Germinal center (tissue), 1 donor: ENCODE data around the gene PRKCH.

ENCODE experiments used
- DNase-seq: peaks from one replicate; pipeline ENCODE4 v3.0.0; 2012; ENCODE audit warnings: mixed read lengths, low spot score

The PRKCH gene

DNA sequence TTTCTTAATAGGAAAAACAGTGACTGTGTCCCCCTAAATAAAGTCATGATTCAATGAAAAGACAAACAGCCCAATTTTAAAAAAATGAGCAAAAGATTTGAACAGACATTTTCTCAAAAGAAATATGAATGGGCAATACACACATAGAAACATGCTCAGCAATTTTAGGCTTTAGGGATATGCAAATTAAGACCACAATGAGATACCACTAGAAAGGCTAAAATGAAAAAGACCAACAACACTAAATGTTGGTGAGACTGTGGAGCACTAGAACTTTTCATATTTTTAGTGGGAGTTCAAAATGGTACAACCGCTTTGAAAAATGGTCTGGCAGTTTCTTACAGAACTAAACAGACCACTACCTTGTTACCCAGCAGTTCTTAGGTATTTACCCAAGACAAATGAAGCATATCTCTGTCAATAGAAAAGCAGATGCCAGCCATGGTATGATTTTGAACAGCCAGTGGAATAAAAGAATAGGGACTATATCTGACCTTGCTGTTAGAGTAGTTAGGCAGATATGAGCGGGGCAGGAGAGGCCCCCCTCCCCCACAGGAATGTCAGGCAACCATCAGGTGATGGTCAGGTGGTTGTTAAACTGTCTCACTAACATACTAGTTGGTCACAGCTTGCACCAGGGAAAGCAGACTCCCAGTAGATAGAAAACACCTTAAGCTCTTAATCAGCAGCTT, 108.8 kb downstream of the PRKCH start:
- no peak for DNase-seq

DNA sequence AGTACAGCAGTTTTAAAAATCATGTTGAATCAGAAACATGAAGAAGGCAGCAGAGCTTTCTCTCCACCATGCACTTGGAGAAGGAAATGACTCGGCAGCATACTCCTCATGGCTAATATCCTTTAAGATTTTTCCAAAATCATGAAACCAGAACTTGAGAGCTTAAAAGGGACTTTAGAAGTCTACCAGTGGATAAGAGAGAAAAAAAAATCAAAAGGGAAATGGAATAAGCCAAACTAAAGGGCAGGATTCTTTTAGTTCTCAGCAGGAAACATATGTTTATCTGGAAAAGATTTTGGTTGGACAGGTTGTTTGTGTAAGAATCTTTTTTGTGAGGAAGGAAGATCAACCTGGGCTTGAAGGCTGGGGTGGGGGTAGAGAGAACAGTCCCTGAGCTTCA, 111.8 kb downstream of the PRKCH start:
- no peak for DNase-seq

DNA sequence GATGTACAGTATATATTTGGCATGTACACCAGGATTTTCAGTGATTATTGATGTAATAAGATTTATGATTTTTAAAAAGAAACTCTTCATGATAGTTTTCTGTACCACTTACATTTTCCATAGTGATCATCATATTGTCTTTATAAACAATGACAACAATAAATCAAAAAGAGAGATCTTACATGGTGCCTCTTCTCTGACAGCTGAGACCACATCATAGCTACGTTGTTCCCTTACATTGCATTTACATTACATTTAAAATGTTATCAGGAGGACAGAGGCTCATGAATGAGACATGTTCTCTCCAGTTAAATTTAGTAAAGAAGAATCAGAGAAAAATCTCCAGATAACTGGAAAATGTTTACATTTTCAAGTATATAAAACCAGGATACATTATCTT, 112.4 kb downstream of the PRKCH start:
- DNase-seq, result no peak

DNA sequence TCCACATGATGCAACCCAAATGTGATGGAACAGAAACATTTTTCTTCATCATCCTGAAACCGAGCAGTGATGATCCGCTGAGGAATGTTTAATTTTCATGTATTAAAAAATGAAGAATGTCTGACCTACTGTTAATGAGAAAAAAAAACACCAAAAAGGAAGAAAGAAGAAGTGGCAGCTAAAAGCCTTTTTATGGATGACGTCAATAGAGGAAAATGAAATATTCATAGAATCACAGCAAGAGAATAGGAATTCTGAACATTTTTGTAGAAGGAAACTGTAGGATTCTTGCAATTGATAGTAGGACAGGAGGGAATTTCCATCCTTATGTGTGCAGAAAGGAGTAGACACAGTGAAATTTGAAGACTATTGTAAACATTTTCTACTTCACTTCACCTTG, 112.9 kb downstream of the PRKCH start:
- DNase-seq, result no peak

DNA sequence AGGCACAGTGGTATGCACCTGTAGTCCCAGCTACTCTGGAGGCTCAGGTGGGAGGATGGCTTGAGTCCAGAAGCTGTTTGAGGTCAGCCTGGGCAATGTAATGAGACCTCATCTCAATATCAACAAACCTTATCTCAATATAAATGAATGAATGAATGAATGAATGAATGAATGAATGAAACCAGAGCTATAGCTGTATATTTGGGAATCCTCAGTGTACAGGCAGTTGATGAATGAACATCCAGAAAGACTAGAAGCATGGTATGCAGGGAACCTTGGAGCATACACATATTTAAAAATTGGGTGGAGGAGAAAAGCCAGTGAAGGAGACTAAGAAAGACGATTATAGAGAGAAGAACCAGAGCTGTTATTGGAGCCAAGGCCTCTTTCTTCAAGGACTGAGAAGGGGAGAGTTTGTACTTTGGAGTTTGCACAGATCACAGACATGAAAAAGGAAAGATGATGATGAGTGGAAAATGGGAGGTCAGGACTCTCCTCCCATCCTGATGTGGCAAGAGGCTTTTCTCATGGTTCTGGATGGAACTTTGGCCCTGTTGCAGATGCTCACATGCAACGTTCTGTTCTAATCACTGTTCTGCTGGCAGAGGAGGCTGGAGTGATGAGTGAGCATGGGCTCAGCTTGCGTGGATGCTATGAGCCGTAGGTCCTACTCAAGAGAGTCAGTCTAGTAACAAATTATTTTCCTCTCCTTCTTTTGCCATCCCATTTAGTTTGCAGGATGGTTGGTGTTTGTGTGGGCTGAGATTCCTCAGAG, 114.4 kb downstream of the PRKCH start:
- DNase-seq, result no peak

DNA sequence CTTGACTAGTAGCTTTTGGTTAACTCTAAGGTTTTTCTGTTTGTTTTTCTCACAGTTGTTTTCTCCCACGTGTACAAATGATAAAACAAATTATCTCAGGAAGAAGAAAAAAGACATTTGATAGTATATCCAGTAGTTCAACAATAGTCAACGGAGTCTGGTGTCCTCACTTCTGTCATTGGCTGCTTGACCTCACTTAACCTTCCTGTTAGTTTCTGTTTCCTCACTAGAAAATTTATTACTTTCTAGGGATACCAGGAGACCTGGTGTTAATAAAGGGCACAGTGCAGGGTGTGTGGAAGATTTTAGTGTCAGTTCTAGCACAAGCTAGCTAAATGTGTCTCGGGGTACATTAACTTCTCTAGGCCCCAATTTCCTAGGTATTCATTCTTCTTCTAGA, 116.0 kb downstream of the PRKCH start:
- DNase-seq, result no peak

DNA sequence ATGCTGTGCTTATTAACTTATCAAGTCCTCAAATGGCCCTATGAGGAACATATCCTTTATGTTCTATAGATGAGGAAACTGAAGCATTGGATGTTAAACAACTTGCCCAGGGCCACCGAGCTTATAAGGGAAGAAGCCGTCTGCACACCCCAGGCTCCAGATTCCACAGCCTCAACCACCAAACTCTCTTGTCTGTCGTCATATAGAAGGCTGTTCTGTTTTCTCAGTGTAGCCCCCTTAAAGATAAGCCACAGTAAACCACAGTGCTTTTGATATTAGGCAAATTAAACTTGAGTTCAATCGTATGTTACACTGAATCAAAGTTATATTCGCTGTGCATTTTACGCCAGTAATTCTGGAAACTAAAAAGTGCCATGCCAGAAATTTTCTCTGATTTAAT, 116.7 kb downstream of the PRKCH start:
- DNase-seq, result no peak

DNA sequence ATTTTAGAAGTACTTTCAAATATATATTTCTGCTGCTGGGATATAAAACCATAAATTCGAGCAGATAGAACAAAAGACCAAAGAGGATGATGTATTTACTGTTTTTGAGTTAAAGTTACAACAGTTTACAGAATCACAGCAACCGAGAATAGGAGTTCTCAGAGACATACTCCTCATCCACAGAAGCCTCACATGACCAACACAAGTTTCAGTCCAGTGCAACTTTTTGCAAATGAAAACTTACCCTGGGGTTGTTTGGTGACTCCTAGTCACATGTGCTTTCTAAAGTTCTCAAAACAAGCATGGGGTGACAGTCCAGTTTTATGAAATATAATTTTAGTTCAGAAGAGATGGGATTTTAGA, 117.1 kb downstream of the PRKCH start:
- DNase-seq, result no peak

DNA sequence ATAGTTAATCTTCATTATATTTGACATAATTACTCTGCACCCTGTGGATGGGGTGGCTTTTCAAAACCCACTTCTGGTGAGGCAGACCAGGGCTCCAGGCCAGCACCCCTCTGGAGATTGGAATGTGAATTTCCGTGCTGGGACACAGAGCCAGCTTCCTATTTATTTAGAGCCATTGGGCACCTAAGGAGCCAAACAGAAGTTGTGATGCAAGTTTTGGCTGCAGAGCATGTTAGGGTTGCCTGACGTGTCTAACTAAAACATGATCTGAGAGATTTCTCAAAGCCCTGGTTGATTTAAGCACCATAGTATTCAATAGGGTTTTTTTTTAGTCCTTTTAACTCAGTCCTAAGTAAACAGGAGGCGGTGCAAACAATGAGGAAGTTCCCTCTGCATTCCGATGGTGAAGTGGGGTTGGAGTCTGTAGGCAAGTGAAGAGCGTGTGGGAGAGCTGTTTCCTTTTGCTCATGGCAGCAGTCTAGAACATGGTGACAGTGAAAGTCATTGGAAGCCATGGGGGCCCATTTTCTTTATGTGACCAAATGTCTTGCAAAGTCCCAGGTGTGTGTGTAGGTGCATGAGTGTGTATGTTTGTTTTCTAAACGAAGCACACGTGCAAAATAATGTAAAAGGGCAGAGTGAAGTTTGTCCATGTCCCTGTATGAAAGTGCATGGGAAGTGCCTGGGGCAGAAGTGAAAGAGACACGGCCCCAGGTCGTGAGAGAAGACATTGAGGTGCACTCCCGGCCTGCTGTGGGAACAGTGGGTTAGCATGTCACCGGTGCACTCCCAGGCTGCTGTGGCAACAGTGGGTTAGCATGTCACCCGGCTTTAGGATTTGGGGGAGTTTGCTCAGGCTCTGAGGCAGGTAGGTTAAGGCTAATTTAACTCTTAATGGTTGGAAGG, 117.7 kb downstream of the PRKCH start:
- no peak for DNase-seq

DNA sequence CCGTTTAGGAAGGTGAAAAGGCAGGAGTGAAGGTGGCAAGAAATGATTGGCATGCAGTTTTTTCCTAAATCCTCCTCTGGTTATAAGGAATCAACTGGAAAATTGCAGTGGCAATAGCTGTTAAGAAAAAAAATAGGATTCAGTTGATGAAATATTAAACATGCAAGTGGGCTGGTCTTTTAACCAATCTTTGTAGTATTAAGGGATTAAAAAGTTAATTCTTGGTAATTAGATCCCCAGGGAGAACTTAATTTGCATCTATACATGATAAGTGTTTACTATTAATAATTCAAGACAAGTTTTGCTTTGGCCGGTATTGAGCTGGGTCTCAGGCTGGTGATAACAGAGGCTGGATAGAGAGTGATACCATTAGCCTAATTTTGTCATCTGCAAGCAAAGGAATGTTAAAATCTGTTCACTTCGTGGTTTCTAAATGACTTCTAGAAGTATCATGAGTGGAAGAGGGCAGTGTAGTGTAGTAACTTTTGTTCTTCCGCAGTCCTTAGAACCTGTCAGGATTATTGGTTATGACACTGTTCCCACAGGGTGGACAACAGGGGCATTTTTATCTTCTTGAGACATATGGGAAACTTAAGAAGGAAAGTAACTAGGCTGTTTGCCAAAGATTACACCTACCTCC, 118.5 kb downstream of the PRKCH start:
- no peak for DNase-seq

DNA sequence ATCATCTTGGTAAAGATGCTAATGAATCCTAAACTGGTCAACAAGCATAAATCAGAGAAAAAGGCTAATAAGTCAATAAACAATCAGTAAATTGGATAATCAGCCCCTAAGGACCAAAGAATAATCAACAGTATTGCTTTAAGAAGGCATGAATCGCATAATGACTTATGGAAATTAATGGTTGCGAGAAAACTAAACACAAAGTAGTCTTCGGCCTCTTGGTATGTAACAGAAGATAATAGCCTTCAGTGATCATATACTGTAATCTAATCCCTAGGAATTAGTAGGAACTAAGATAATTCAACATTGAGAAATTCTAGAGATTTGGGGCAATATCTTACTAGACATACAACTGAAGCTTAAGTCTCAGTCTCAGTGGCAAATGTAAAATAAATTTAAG, 122.1 kb downstream of the PRKCH start:
- DNase-seq, result no peak

DNA sequence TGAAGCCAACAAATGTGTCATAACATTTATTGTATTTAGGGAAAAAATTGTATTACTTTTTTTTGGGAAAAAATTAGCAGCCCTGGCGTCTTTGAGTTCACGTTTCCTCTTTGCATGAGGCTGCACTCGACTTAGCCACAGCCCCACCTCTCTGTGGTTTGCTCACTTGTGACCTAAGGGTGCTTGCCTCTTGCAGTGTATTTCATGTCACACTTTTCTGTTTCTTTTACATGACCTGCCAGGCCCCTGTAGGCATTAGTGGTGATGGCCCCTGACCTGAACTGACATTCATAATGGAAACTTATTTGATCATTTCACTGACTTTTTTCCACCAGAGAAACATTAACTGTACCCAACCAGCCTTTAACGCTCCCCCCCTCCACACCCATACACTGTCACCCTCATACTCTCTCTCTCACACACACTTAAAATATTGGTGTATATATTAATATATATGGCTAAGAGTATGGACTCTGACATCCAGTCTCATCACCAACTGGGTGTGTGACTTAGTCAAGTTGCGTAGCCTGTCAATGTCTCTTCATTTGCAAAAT, 122.9 kb downstream of the PRKCH start:
- no peak for DNase-seq

DNA sequence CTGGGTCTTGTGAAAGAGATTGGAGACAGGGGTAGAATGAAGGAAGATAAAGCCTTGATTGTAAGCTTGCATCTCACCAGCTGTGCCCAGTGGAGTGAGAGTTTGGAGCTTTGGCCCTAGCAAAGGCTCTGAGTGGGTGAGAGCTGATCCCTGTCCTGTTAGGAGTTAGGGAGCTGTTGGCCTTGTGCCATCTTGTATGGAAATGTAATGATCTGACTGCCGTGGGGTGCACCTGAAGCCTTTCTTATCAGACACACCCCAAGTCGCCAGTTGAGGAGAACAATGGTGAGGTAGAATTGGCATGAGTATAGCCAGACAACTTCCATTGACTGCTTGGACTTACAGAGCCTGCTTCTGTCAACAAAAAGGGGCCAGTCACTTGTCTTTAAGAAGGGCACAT, 130.1 kb downstream of the PRKCH start:
- DNase-seq, result no peak

DNA sequence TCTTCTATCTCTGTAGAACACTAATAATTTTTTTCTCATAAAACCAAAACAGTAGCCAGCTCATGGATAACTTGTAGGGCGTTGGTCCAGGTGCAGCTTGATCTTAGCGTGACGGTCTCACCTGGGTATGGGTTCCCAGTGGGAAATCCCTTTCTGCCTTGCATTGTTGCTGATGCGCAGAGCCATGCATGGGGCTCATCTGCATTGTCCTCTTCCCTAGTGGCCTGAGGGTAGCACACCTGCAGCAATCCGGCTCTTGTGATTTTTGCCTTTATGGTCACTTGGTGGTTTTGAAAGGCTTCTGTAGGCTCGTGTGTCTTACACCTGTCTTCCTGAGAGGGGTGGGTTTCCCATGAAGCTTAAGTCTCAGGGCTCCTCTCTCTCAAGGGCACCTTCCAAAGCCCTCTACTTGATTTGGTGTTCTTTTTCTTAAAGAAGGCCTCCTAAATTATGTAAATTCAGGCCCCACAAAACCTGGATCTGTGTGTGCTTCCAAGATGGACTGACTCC, 130.6 kb downstream of the PRKCH start:
- no peak for DNase-seq

DNA sequence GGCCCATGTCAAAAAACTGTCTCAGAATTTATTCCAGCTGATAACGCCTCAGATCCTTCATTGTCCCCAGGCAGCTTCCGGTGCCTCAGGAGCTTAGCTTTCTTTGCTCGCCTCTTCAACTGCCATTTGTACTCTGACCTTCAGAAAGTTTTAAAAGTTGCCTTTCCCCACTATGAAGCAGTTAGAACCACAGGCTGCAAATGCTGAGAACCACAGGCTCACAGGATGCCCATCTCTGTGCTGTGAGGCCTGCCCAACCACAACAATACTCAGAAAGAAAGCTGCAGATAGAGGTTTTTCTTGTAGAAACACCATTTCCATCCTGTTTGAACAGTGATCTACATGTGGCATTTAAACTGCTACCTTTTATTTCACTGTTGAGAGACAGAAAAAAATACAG, 131.1 kb downstream of the PRKCH start:
- DNase-seq, result no peak

DNA sequence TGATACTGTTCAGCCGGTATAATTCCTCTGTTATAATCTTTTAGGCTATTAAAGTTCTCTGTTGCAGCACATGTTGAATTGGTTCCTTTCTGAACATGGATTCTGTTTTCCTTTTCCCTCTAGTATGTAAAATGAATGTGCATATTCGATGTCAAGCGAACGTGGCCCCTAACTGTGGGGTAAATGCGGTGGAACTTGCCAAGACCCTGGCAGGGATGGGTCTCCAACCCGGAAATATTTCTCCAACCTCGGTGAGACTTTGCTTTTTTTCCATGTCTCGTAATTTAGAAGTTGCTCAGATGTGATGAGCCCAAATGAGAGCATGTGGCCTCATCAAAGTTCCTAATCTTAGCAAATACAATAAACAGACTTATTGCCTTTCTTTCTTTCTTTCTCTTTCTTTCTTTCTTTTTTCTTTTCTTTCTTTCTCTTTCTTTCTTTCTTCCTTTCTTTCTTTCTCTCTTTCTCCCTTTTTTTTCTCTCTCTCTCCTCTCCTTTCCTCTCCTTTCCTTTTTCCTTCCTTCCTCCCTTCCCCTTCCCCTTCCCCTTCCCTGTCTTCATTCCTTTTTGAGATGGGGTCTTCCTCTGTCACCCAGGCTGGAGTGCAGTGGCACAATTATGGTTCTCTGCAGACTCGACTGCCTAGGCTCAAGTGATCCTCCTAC, 131.9 kb downstream of the PRKCH start:
- no peak for DNase-seq

DNA sequence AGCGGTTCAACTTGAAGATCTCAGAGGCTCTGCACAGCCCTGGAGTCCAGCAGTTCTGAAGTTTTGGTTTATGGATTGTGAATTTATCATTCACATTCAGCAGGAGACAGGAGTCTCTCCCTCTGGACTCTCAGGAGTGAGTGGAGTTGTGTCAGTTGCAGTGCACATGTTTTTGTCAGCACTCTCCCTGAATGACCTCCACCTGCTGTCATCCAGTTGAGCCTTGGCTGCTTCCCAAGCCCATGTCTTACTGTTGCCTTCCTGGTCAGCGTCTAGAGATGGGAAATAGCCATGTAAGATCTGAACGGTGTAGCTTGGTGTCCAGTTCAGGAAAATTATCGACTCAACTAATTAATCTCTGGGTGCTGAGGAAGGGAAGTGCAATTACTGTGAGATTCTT, 133.2 kb downstream of the PRKCH start:
- no peak for DNase-seq

DNA sequence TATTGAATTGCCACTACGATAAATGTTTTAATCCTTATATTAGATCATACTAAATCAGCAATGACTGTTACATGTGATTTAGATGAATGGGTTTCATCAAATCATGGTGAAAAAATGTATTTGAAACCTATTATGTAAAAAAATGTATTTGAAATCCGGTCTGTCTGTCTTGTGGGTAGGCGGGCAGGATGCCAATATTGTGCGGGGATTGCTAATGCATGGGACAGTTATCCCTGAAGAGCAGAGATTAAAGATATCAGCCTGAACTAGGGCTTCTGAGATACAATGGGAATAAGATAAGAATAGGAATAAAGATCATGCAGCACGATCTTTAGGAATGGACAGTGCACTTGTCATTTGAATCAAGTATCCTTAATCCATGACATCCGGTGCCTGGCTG, 134.0 kb downstream of the PRKCH start:
- DNase-seq, result no peak

DNA sequence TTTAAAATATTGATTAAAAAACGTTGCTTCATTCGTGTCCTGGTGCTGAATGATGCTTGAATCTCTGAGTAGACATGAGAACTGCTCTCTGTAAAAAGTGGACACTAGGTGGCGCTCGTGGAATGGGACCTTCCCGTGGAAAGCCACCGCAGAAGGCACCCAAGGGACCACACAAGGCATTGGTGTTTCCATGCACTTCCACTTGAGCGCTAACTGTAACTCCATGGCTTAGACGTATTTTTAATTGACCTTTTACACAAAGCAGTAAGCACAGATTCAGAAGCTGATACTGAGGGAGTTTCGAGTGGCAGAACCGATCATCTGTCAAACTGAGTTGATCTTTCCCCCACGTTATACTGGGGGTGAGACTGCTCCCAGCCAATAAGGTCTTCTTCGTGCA, 135.3 kb downstream of the PRKCH start:
- DNase-seq, result peak; percentile 84

DNA sequence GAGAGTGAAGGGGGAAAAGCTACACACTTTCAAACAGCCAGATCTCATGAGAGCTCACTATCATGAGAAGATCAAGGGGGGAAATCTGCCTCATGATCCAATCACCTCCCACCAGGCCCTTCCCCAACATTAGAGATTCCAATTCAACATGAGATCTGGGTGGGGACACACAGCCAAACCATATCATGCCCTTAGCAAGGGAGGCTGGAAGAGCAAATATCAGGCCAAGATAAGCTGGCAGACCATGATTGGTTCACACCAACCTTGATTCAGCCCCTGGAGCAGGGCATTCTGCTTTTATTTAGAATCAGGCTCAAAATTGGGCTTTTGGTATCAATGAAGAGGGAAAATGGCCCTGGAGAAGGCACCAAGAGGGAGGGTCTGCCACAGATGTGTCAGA, 137.4 kb downstream of the PRKCH start:
- no peak for DNase-seq

DNA sequence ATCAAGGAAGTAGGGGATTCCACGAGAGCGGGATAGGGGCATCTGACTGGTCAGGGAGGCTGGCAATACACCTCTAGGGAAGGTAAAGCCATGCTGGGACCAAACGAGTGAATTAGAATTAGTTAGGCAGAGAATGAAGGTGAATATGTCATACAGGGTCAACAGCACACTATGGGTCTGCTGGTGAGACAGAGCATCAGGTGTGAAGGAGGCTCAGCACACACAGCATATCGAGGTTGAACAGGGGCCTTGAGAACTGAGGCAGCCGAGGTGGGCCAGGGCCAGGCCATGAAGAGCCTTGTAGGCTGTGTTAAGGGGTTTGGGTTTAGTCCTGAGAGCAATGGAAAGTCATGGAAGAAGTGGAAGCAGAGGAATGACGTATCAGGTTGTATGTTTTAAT, 137.8 kb downstream of the PRKCH start:
- DNase-seq, result no peak
